ENCODE measurements around the gene TELO2. TPM values are rescaled to one million over a fixed set of nuclear protein-coding genes. Genes with fewer than 3 reads are reported as not detected.

Gene TELO2
- total RNA-seq, 4 donors from 2014 or later, result 17.0 to 29.3 (median 21.4) TPM

- TF ChIP-seq CTCF (IDR thresholded peaks at IDR 0.05), result no peak
- TF ChIP-seq POLR2A (IDR thresholded peaks at IDR 0.05), result no peak
- no peak overlapping the region for H3K4me3 ChIP-seq
- H3K4me1 ChIP-seq, result no peaks in the 10 kb centered on the region
- H3K36me3 ChIP-seq, result peaks cover 35 to 85% (median 44%) of the 10 kb centered on the region in 3 donors
- no peak overlapping the region for H3K27ac ChIP-seq
- 96 to 97% methylated on average over 35 of the region's 37 CpGs for WGBS, 2 donors
- H3K27me3 ChIP-seq, result no peaks in the 10 kb centered on the region
- intact Hi-C loops (cut with DNase I), result no loop called here
- H3K9me3 ChIP-seq, result no peaks in the 10 kb centered on the region
- DNase-seq, result no peak
Observed at GRCh38 chr16:1503110-1503955, 10.2 kb downstream of the TELO2 start.

GRCh38 chr16:1505073-1505844 is 12.1 kb downstream of the TELO2 start:
- no peak overlapping the region for H3K27ac ChIP-seq
- DNase-seq, result no peak
- peaks cover 0 to 15% (median 11%) of the 10 kb centered on the region in 3 donors for H3K4me1 ChIP-seq
- WGBS, 2 donors, result 71 to 93% methylated on average over 3 to 13 of the region's 37 CpGs
- intact Hi-C loops (cut with DNase I), result no loop called here
- H3K4me3 ChIP-seq, result no peak overlapping the region
- no peaks in the 10 kb centered on the region for H3K27me3 ChIP-seq
- TF ChIP-seq POLR2A (IDR thresholded peaks at IDR 0.05), result no peak
- no peak for TF ChIP-seq CTCF (IDR thresholded peaks at IDR 0.05)
- no peaks in the 10 kb centered on the region for H3K9me3 ChIP-seq
- peaks cover 28 to 85% (median 34%) of the 10 kb centered on the region in 3 donors for H3K36me3 ChIP-seq

GRCh38 chr16:1505912-1506311 is 12.8 kb downstream of the TELO2 start:
- H3K27me3 ChIP-seq, result no peaks in the 10 kb centered on the region
- H3K4me3 ChIP-seq, result no peak overlapping the region
- no peak for DNase-seq
- H3K4me1 ChIP-seq, result peaks cover 0 to 22% (median 12%) of the 10 kb centered on the region in 3 donors
- no peaks in the 10 kb centered on the region for H3K9me3 ChIP-seq
- H3K36me3 ChIP-seq, result peaks cover 25 to 85% (median 27%) of the 10 kb centered on the region in 3 donors
- intact Hi-C loops (cut with DNase I), result no loop called here
- H3K27ac ChIP-seq, result no peak overlapping the region
- TF ChIP-seq POLR2A (IDR thresholded peaks at IDR 0.05) (no peak), CTCF (IDR thresholded peaks at IDR 0.05) (no peak)
- WGBS, 2 donors, result 87% methylated on average over 3 of the region's 22 CpGs; no CpG with 5 or more reads in 1 of the 2 donors

GRCh38 chr16:1506494-1507213 is 13.5 kb downstream of the TELO2 start:
- H3K4me3 ChIP-seq, result no peak overlapping the region
- peaks cover 0 to 27% (median 12%) of the 10 kb centered on the region in 3 donors for H3K4me1 ChIP-seq
- intact Hi-C loops (cut with DNase I), result no loop called here
- TF ChIP-seq POLR2A (IDR thresholded peaks at IDR 0.05), result no peak
- no peak for TF ChIP-seq CTCF (IDR thresholded peaks at IDR 0.05)
- DNase-seq, result no peak
- peaks cover 21 to 82% (median 22%) of the 10 kb centered on the region in 3 donors for H3K36me3 ChIP-seq
- no peaks in the 10 kb centered on the region for H3K9me3 ChIP-seq
- no peak overlapping the region for H3K27ac ChIP-seq
- no peaks in the 10 kb centered on the region for H3K27me3 ChIP-seq
- WGBS, 2 donors, result 93% methylated on average over 3 of the region's 37 CpGs; no CpG with 5 or more reads in 1 of the 2 donors

Data from esophagus squamous epithelium (tissue), 5 donors.